ENCODE results near the gene NOTCH4.
"Not testable (repeated sequence)": the region's sequence is repeated elsewhere in the genome, so short reads cannot be mapped to it uniquely, and the experiment has no call there.

The NOTCH4 gene

GRCh38 chr6:32244946-32245398 lies 21.1 kb upstream of the NOTCH4 start:
- H3K9me3 ChIP-seq (ENCODE audit: control insufficient read depth, insufficient read depth, low read length): no peaks in the 10 kb centered on the region; the same call in 1 of the 2 replicates
- H3K36me3 ChIP-seq (ENCODE audit: control insufficient read depth, insufficient read depth, low read length): no peaks in the 10 kb centered on the region
- H3K4me1 ChIP-seq (ENCODE audit: control insufficient read depth, insufficient read depth, low read length): no peaks in the 10 kb centered on the region
- no CpG with 5 or more reads among the region's 14 CpGs for WGBS (ENCODE audit: insufficient coverage, insufficient read length)
- DNase-seq (ENCODE audit: low read depth, low spot score): no peak
- H3K27ac ChIP-seq (ENCODE audit: low read length): no peak overlapping the region
- no peak overlapping the region for H3K4me3 ChIP-seq (ENCODE audit: low read length)
- H3K27me3 ChIP-seq (ENCODE audit: control insufficient read depth, insufficient read depth, low read length): no peaks in the 10 kb centered on the region

GRCh38 chr6:32244270-32244669 lies 20.4 kb upstream of the NOTCH4 start:
- no CpG with 5 or more reads among the region's 4 CpGs for WGBS (ENCODE audit: insufficient coverage, insufficient read length)
- H3K9me3 ChIP-seq (ENCODE audit: control insufficient read depth, insufficient read depth, low read length): no peaks in the 10 kb centered on the region; the same call in 1 of the 2 replicates

DNA sequence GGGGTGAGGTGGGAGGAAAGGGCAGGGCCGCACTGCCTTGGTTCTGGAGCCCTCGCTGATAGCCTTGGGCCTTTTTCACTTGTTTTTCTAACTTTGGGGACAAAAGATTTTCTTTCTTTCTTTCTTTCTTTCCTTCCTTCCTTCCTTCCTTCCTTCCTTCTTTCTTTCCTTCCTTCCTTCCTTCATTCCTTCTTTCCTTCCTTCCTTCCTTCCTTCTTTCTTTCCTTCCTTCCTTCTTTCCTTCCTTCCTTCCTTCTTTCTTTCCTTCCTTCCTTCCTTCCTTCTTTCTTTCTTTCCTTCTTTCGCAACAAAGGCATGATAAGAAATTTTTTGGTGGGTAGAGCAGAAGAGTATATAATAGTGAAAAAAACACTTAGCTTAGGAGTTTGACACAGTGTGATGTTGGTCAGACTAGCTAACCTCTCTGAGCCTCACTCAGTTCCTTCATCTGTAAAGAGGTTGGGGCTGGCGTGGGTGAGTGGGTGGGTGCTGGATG lies 18.5 kb upstream of the NOTCH4 start:
- WGBS (ENCODE audit: insufficient coverage, insufficient read length): 93% methylated on average over 1 of the region's 4 CpGs
- H3K9me3 ChIP-seq (ENCODE audit: control insufficient read depth, insufficient read depth, low read length); DNase-seq (ENCODE audit: low read depth, low spot score); H3K27ac ChIP-seq (ENCODE audit: low read length); H3K4me3 ChIP-seq (ENCODE audit: low read length); H3K36me3 ChIP-seq (ENCODE audit: control insufficient read depth, insufficient read depth, low read length); H3K27me3 ChIP-seq (ENCODE audit: control insufficient read depth, insufficient read depth, low read length); H3K4me1 ChIP-seq (ENCODE audit: control insufficient read depth, insufficient read depth, low read length): not testable (repeated sequence)

More at GRCh38 chr6:32244270-32244669, 20.4 kb upstream of the NOTCH4 start:
- no peak for DNase-seq (ENCODE audit: low read depth, low spot score)
- no peak overlapping the region for H3K27ac ChIP-seq (ENCODE audit: low read length)
- H3K4me3 ChIP-seq (ENCODE audit: low read length): no peak overlapping the region
- no peaks in the 10 kb centered on the region for H3K27me3 ChIP-seq (ENCODE audit: control insufficient read depth, insufficient read depth, low read length)
- no peaks in the 10 kb centered on the region for H3K36me3 ChIP-seq (ENCODE audit: control insufficient read depth, insufficient read depth, low read length)
- H3K4me1 ChIP-seq (ENCODE audit: control insufficient read depth, insufficient read depth, low read length): no peaks in the 10 kb centered on the region

DNA sequence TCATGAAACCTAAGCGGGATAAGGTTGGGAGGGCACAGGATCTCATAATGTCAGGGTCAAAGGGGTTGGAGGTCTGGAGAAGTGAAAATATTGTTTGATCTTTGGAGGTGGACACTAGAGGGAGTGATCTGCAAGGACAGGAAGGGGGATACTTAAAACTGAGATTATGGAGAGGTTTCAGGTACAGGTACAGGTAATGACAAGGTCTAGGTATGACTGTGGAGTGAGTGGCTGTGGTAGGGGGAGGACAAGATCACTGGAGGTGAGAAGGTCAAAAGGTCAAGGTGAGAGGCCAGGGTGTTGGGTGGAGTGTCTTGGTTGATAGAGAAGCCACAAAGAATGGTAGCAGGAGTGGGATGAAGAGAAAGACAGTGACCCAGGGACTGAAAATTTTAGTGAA lies 16.8 kb upstream of the NOTCH4 start:
- no peak for DNase-seq (ENCODE audit: low read depth, low spot score)
- H3K9me3 ChIP-seq (ENCODE audit: control insufficient read depth, insufficient read depth, low read length): no peaks in the 10 kb centered on the region
- H3K4me1 ChIP-seq (ENCODE audit: control insufficient read depth, insufficient read depth, low read length): no peaks in the 10 kb centered on the region
- no peaks in the 10 kb centered on the region for H3K36me3 ChIP-seq (ENCODE audit: control insufficient read depth, insufficient read depth, low read length)
- WGBS (ENCODE audit: insufficient coverage, insufficient read length): no CpG with 5 or more reads among the region's 1 CpG
- H3K27ac ChIP-seq (ENCODE audit: low read length): no peak overlapping the region
- no peak overlapping the region for H3K4me3 ChIP-seq (ENCODE audit: low read length)
- H3K27me3 ChIP-seq (ENCODE audit: control insufficient read depth, insufficient read depth, low read length): no peaks in the 10 kb centered on the region

GRCh38 chr6:32239462-32239861 lies 15.6 kb upstream of the NOTCH4 start:
- H3K27ac ChIP-seq (ENCODE audit: low read length): no peak overlapping the region
- no CpG with 5 or more reads among the region's 2 CpGs for WGBS (ENCODE audit: insufficient coverage, insufficient read length)
- H3K4me3 ChIP-seq (ENCODE audit: low read length): no peak overlapping the region

GRCh38 chr6:32234934-32235333 lies 11.1 kb upstream of the NOTCH4 start:
- Histone ChIP-seq H3K9me3 (ENCODE audit: control insufficient read depth, insufficient read depth, low read length) (no peaks in the 10 kb centered on the region), H3K4me3 (ENCODE audit: low read length) (no peak overlapping the region), H3K27ac (ENCODE audit: low read length) (no peak overlapping the region), H3K27me3 (ENCODE audit: control insufficient read depth, insufficient read depth, low read length) (no peaks in the 10 kb centered on the region), H3K4me1 (ENCODE audit: control insufficient read depth, insufficient read depth, low read length) (no peaks in the 10 kb centered on the region), H3K36me3 (ENCODE audit: control insufficient read depth, insufficient read depth, low read length) (no peaks in the 10 kb centered on the region)
- no CpG with 5 or more reads among the region's 4 CpGs for WGBS (ENCODE audit: insufficient coverage, insufficient read length)
- DNase-seq (ENCODE audit: low read depth, low spot score): no peak

More at GRCh38 chr6:32239462-32239861, 15.6 kb upstream of the NOTCH4 start:
- Histone ChIP-seq H3K27me3 (ENCODE audit: control insufficient read depth, insufficient read depth, low read length) (no peaks in the 10 kb centered on the region), H3K36me3 (ENCODE audit: control insufficient read depth, insufficient read depth, low read length) (no peaks in the 10 kb centered on the region), H3K4me1 (ENCODE audit: control insufficient read depth, insufficient read depth, low read length) (no peaks in the 10 kb centered on the region), H3K9me3 (ENCODE audit: control insufficient read depth, insufficient read depth, low read length) (no peaks in the 10 kb centered on the region)
- no peak for DNase-seq (ENCODE audit: low read depth, low spot score)

DNA sequence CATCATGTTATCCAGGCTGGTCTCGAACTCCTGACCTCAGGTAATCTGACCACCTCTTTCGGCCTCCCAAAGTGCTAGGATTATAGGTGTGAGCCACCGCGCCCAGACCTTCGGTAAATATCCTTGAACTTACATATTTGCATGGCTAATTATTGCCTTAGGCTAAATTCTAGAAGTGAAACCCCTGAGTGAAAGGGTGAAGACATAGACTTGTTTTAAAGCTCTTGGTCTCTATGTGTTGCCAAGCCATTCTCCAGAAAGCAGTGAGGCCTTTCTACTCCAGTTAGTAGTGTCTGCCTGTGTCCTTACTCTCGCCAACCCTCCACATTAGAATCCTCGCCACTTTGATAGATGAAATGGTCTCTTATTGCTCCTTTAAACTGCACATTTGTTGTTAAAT lies 2.6 kb upstream of the NOTCH4 start:
- DNase-seq (ENCODE audit: low read depth, low spot score): no peak
- WGBS (ENCODE audit: insufficient coverage, insufficient read length): no CpG with 5 or more reads among the region's 7 CpGs
- Histone ChIP-seq H3K4me3 (ENCODE audit: low read length) (no peak overlapping the region), H3K36me3 (ENCODE audit: control insufficient read depth, insufficient read depth, low read length) (no peaks in the 10 kb centered on the region), H3K27ac (ENCODE audit: low read length) (no peak overlapping the region), H3K9me3 (ENCODE audit: control insufficient read depth, insufficient read depth, low read length) (no peaks in the 10 kb centered on the region), H3K27me3 (ENCODE audit: control insufficient read depth, insufficient read depth, low read length) (no peaks in the 10 kb centered on the region), H3K4me1 (ENCODE audit: control insufficient read depth, insufficient read depth, low read length) (no peaks in the 10 kb centered on the region)

GRCh38 chr6:32224696-32225095 lies 829 bp upstream of the NOTCH4 start:
- no CpG with 5 or more reads among the region's 2 CpGs for WGBS (ENCODE audit: insufficient coverage, insufficient read length)
- Histone ChIP-seq H3K9me3 (ENCODE audit: control insufficient read depth, insufficient read depth, low read length) (no peaks in the 10 kb centered on the region), H3K36me3 (ENCODE audit: control insufficient read depth, insufficient read depth, low read length) (no peaks in the 10 kb centered on the region), H3K4me3 (ENCODE audit: low read length) (no peak overlapping the region), H3K27ac (ENCODE audit: low read length) (no peak overlapping the region), H3K27me3 (ENCODE audit: control insufficient read depth, insufficient read depth, low read length) (no peaks in the 10 kb centered on the region), H3K4me1 (ENCODE audit: control insufficient read depth, insufficient read depth, low read length) (no peaks in the 10 kb centered on the region; the same call in 1 of the 2 replicates)
- DNase-seq (ENCODE audit: low read depth, low spot score): no peak

- Histone ChIP-seq H3K9me3 (ENCODE audit: control insufficient read depth, insufficient read depth, low read length) (no peaks in the 10 kb centered on the region), H3K36me3 (ENCODE audit: control insufficient read depth, insufficient read depth, low read length) (no peaks in the 10 kb centered on the region), H3K4me1 (ENCODE audit: control insufficient read depth, insufficient read depth, low read length) (no peaks in the 10 kb centered on the region; the same call in 1 of the 2 replicates), H3K27ac (ENCODE audit: low read length) (no peak overlapping the region), H3K27me3 (ENCODE audit: control insufficient read depth, insufficient read depth, low read length) (no peaks in the 10 kb centered on the region), H3K4me3 (ENCODE audit: low read length) (no peak overlapping the region)
- DNase-seq (ENCODE audit: low read depth, low spot score): no peak
- WGBS (ENCODE audit: insufficient coverage, insufficient read length): no CpG with 5 or more reads among the region's 8 CpGs
Measured at GRCh38 chr6:32222333-32223230, 1.3 kb downstream of the NOTCH4 start.

- Histone ChIP-seq H3K4me3 (ENCODE audit: low read length) (no peak overlapping the region), H3K36me3 (ENCODE audit: control insufficient read depth, insufficient read depth, low read length) (no peaks in the 10 kb centered on the region), H3K4me1 (ENCODE audit: control insufficient read depth, insufficient read depth, low read length) (no peaks in the 10 kb centered on the region; the same call in 1 of the 2 replicates), H3K27ac (ENCODE audit: low read length) (no peak overlapping the region), H3K27me3 (ENCODE audit: control insufficient read depth, insufficient read depth, low read length) (no peaks in the 10 kb centered on the region), H3K9me3 (ENCODE audit: control insufficient read depth, insufficient read depth, low read length) (no peaks in the 10 kb centered on the region)
- DNase-seq (ENCODE audit: low read depth, low spot score): no peak
- no CpG with 5 or more reads among the region's 4 CpGs for WGBS (ENCODE audit: insufficient coverage, insufficient read length)
Measured at GRCh38 chr6:32220021-32220420, 3.8 kb downstream of the NOTCH4 start.
